ENCODE results near the gene DGKA.

DNA sequence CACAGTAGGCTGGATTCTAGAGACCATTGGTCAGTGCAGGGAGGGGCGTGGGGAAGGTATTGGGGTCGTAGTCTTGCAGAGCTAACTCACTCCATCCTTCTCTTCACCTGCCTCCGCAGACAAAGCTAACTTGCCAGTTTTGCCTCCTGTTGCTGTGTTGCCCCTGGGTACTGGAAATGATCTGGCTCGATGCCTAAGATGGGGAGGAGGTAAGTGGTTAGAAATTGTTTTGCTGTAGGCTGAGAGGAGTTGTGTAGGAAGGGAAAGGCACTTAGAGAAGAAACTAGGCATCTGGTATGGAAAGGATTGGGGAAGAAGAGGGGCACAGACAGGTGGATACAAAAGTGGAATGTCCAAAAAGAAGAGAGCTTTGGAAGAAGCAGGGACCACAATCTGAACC lies 11.1 kb downstream of the DGKA start:
- TF ChIP-seq POLR2A (IDR thresholded peaks at IDR 0.05; ENCODE audit: low read depth, low read length) (no peak), POLR2AphosphoS5 (IDR thresholded peaks at IDR 0.05; ENCODE audit: low read depth, low read length) (no peak)

Measured in GM12892 (cell line).